GM18868 (cell line): ENCODE data around the gene ELL.
"Not testable (repeated sequence)": the region's sequence is repeated elsewhere in the genome, so short reads cannot be mapped to it uniquely, and the experiment has no call there.

Source experiments
- ATAC-seq: cut with Tn5 transposase; IDR thresholded peaks from one replicate; pipeline ENCODE4 v1.9.1; 2021; ENCODE audit warnings: mild to moderate bottlenecking, moderate library complexity; ENCODE audit not compliant: unreplicated experiment

The ELL gene

GRCh38 chr19:18405754-18406153 lies 116.1 kb downstream of the ELL start:
- not testable (repeated sequence) for ATAC-seq

GRCh38 chr19:18402455-18403248 lies 119.2 kb downstream of the ELL start:
- ATAC-seq = not testable (repeated sequence)

GRCh38 chr19:18401580-18402112 lies 120.2 kb downstream of the ELL start:
- no peak for ATAC-seq

GRCh38 chr19:18399008-18399407 lies 122.9 kb downstream of the ELL start:
- no peak for ATAC-seq

- ATAC-seq = no peak
Measured at GRCh38 chr19:18397242-18398202, 124.3 kb downstream of the ELL start, which contains the start of gene LRRC25. LRRC25 (minus strand) TSS chr19:18397622; CDS start chr19:18396963, 659 bp downstream.

GRCh38 chr19:18396471-18397241 lies 125.2 kb downstream of the ELL start:
- no peak for ATAC-seq

GRCh38 chr19:18393836-18394235 lies 128.0 kb downstream of the ELL start:
- no peak for ATAC-seq

- ATAC-seq = no peak
Measured at GRCh38 chr19:18392926-18393325, 128.9 kb downstream of the ELL start.
